ENCODE results near the gene GNAZ. TPM values are rescaled to one million over a fixed set of nuclear protein-coding genes. Genes with fewer than 3 reads are reported as not detected.
A peak's percentile ranks its signal among the peaks of the same experiment; 100 is the strongest.

Gene GNAZ
- total and polyA plus RNA-seq, 11 donors = 1.1 to 13.9 (median 2.5) TPM

DNA sequence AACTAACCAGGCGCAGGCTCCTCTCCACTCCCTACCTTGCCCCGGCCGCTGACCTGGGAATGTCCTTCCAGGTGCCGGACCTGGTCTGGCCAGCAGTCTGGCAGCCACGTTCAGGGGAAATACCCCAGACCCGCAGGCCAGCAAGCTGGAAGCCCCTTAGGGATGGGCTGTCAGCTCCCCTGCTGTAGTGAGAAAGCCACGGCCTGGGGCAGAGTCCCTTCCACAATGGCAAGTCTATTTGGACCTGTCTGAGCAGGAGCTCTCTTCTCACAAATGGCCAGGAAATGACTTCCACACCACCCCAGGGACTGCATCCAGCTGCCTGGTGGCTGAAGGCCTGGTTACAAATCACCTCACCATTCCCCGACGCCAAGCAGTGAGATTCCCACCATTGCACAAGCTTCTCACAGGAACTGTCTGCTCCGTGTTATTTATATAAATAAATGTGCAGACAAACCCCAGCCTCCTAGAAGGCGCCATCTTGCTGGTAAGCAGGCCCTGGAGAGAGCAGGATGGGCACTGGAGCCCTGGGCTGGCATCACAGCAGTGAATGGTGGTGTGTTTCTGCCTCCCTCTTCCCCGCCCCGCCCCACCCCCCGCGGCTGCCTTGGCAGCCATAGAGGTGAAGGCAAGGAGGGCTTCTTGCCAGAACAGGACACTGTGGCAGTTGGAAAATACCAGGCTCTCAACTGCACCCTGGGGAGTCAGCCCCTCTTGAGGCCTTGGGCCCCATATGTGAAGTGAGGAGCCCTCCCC is 47.8 kb downstream of the GNAZ start:
- intact Hi-C loops (cut with DNase I) = loop anchor here in 1 of 10 donors (10.0 kb wide), 1 partner anchor 53 kb away; no protein-coding TSS in a partner anchor
- TF ChIP-seq, protein P1, sequence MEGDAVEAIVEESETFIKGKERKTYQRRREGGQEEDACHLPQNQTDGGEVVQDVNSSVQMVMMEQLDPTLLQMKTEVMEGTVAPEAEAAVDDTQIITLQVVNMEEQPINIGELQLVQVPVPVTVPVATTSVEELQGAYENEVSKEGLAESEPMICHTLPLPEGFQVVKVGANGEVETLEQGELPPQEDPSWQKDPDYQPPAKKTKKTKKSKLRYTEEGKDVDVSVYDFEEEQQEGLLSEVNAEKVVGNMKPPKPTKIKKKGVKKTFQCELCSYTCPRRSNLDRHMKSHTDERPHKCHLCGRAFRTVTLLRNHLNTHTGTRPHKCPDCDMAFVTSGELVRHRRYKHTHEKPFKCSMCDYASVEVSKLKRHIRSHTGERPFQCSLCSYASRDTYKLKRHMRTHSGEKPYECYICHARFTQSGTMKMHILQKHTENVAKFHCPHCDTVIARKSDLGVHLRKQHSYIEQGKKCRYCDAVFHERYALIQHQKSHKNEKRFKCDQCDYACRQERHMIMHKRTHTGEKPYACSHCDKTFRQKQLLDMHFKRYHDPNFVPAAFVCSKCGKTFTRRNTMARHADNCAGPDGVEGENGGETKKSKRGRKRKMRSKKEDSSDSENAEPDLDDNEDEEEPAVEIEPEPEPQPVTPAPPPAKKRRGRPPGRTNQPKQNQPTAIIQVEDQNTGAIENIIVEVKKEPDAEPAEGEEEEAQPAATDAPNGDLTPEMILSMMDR (IDR thresholded peaks at IDR 0.05) = no peak
- TF ChIP-seq POLR2A (IDR thresholded peaks at IDR 0.05) = no peak
- H3K4me1 ChIP-seq = peaks cover 0 to 14% (median 6%) of the 10 kb centered on the region in 12 donors
- peak overlapping the region in 1 of 12 donors; percentile 51 for H3K27ac ChIP-seq
- peak in 1 of 4 donors; percentile 14 for ATAC-seq
- H3K4me3 ChIP-seq = no peak overlapping the region
- no peak for DNase-seq
- H3K27me3 ChIP-seq = no peaks in the 10 kb centered on the region
- H3K9me3 ChIP-seq = no peaks in the 10 kb centered on the region
- no peaks in the 10 kb centered on the region for H3K36me3 ChIP-seq
- 76 to 86% (median 83%) methylated on average over 11 to 15 of the region's 15 CpGs for WGBS, 4 donors

DNA sequence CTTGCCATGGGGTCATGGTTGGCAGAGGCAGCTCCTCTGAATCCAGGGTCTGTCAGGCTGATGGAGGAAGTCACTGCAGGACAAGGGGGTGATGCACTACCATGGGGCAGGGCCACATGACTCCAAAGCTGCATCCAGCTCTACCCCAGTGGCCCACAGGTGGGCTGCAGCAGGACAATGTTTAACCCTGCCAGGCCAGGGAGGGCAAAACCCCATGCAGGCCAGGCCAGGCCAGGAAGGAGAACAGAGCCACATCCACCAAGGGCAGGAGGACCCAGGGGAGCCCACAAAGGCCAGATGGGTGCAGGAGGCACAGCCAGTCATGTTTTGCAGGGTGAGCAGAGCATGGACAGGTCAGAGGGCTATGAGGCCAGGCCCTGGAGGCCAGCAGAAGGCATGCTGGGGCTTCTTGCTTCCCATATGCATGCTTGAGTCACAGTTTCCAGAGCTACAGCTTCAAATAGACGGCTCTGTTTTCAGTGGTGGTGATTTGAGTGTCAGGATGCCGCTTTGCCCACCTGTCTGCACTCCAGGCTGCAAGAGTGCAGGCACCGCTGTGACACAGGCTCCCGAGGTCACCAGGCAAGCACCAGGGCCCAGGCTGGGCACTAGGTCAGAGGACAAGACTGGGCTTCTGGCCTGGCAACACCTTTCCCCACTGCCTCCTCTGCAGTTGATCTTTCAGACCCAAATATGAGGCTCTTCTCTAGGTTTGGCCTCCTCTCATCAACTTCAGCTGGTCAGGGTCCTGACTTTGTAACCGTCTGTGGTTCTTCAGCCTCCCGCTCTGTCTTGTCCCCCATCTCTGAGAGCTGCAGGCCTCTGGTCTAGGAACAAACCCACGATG is 48.6 kb downstream of the GNAZ start:
- H3K4me3 ChIP-seq = no peak overlapping the region
- 90 to 99% (median 95%) methylated on average over 6 to 7 of the region's 7 CpGs for WGBS, 4 donors

DNA sequence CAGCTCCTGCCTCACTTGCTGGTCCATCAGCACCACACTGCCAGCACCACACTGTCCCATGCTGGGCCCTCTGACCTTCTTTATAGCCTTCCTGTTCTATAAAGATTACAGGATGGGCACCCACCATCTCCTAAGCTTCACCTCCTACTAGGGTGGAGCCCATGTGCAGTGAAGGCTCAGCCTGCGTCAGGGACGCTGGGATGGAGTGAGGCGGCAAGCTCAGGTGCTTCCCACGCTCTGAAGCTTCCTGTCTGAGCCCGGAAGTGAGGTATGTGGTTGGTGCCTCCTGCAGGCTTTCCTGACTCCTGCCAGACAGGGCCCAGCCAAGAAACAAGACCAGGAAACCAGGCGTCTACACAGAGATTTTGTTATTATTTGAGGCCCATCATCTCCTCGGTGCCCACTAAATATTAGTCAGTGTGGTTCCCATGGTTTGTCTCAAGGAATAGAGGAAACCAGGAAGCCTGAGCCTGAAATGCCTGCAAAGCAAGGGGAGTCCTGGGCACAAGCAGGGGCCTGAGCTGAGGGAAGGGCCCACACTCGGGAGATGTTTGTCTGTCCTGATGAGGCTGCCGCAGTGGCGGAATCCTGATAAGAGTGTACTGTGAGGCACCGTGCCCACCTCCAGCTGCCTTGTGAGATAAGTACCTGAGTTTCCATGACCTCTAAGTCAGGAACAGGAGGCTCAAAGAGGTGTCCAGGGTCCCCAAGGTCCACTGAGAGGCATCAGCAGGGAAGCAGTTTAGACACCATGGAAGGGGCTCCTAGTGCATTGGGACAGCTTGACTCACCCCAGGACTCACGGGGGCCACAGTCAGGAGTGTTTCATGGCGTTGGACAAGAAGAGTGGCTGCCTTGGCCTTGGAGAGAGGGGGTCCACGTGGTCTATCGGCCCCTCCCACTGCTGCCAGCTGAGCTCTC is 49.4 kb downstream of the GNAZ start:
- no peaks in the 10 kb centered on the region for H3K36me3 ChIP-seq
- peaks cover 0 to 6% (median 0%) of the 10 kb centered on the region in 12 donors for H3K4me1 ChIP-seq
- H3K9me3 ChIP-seq = no peaks in the 10 kb centered on the region
- intact Hi-C loops (cut with DNase I) = loop anchor here in 2 of 10 donors (10.0 kb wide), 2 partner anchors 55 to 275 kb away; no protein-coding TSS in a partner anchor
- H3K27me3 ChIP-seq = no peaks in the 10 kb centered on the region
- WGBS, 4 donors = 71 to 84% (median 78%) methylated on average over 11 to 15 of the region's 15 CpGs
- TF ChIP-seq, protein P1 (IDR thresholded peaks at IDR 0.05) = no peak
- TF ChIP-seq POLR2A (IDR thresholded peaks at IDR 0.05) = no peak
- H3K4me3 ChIP-seq = no peak overlapping the region
- H3K27ac ChIP-seq = peak overlapping the region in 2 of 12 donors; percentile 14 to 34
- ATAC-seq (peak in 1 of 4 donors; percentile 52), DNase-seq (peak in 1 of 5 donors; percentile 36)

More for the DNA sequence above, 48.6 kb downstream of the GNAZ start:
- Histone ChIP-seq H3K36me3 (no peaks in the 10 kb centered on the region), H3K27me3 (no peaks in the 10 kb centered on the region), H3K9me3 (no peaks in the 10 kb centered on the region), H3K4me1 (peaks cover 0 to 6% (median 0%) of the 10 kb centered on the region in 12 donors), H3K27ac (no peak overlapping the region)
- TF ChIP-seq POLR2A (IDR thresholded peaks at IDR 0.05) = no peak
- TF ChIP-seq, protein P1 (IDR thresholded peaks at IDR 0.05) = no peak
- no peak for DNase-seq
- no peak for ATAC-seq
- intact Hi-C loops (cut with DNase I) = loop anchor here in 1 of 10 donors (10.0 kb wide), 1 partner anchor 54 kb away; no protein-coding TSS in a partner anchor
